ENCODE measurements around the gene GRK3. TPM values are rescaled to one million over a fixed set of nuclear protein-coding genes. Genes with fewer than 3 reads are reported as not detected.

The GRK3 gene
- total RNA-seq, 1 experiment from 2014 or later = 2.0 TPM

DNA sequence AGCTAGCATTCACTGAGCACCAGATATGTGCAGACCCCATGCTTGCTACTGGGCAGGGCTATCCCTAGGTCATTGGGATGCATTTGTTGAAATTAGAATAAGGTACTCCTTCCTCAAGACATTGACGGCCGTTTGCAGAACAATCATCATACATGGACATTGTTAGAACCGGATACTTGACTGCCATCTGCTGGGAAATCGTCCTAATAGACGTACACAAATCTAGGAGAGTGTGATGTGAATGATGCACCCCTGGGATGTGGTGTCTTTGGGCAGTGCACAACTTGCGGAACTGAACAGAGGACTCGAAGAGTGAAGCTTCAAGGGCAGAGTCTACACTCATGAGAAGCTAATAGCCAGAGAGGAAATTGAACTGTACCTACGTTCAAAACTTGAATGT is 213.4 kb downstream of the GRK3 start:
- Histone ChIP-seq H3K4me3 (ENCODE audit: low read depth, low read length, poor library complexity, severe bottlenecking) (no peak overlapping the region), H3K36me3 (ENCODE audit: insufficient read depth, low read length, poor library complexity, severe bottlenecking) (no peaks in the 10 kb centered on the region), H3K4me1 (ENCODE audit: insufficient read depth, low read length, poor library complexity, severe bottlenecking) (peaks cover 5% of the 10 kb centered on the region), H3K9me3 (ENCODE audit: low read depth, low read length, poor library complexity, severe bottlenecking) (no peaks in the 10 kb centered on the region), H3K27ac (ENCODE audit: low read depth, low read length, poor library complexity, severe bottlenecking) (no peak overlapping the region), H3K27me3 (replicated peaks; ENCODE audit: insufficient read depth, low read depth, low read length, poor library complexity) (no peaks in the 10 kb centered on the region)
- ChIA-PET POLR2A (ENCODE audit: low non-redundant PET) (no interaction called here), CTCF (no interaction called here)
- TF ChIP-seq, protein P1, sequence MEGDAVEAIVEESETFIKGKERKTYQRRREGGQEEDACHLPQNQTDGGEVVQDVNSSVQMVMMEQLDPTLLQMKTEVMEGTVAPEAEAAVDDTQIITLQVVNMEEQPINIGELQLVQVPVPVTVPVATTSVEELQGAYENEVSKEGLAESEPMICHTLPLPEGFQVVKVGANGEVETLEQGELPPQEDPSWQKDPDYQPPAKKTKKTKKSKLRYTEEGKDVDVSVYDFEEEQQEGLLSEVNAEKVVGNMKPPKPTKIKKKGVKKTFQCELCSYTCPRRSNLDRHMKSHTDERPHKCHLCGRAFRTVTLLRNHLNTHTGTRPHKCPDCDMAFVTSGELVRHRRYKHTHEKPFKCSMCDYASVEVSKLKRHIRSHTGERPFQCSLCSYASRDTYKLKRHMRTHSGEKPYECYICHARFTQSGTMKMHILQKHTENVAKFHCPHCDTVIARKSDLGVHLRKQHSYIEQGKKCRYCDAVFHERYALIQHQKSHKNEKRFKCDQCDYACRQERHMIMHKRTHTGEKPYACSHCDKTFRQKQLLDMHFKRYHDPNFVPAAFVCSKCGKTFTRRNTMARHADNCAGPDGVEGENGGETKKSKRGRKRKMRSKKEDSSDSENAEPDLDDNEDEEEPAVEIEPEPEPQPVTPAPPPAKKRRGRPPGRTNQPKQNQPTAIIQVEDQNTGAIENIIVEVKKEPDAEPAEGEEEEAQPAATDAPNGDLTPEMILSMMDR (conservative IDR thresholded peaks at IDR 0.05; ENCODE audit: low read depth, low read length) = peak; percentile 53
- no peak for TF ChIP-seq EZH2 (IDR thresholded peaks at IDR 0.05; ENCODE audit: borderline replicate concordance, low read depth, low read length, poor library complexity, severe bottlenecking)
- DNase-seq (ENCODE audit: low spot score) = peak; percentile 66
- no TSS peak for BruUV-seq (replicated peaks)
- intact Hi-C loops (cut with micrococcal nuclease; ENCODE audit: unreplicated experiment) = loop anchor here (10.0 kb wide), 1 partner anchor 543 kb away; no protein-coding TSS in a partner anchor

Other genes with a start within 250 kb of the GRK3 start
- gene MYO18B, start 177.5 kb downstream of the GRK3 start, total RNA-seq (2021) = 0.15 TPM in 1 of 2 replicates, not detected in the other

Measured in A673 (cell line).